Mesenchymal stem cell (in vitro differentiated cells and primary cell): ENCODE data around the gene OLFM2.

Experiments used
- DNase-seq: peaks from one replicate; pipeline ENCODE4 v3.0.0-alpha.2; 2013
- H2AFZ ChIP-seq: one replicate; pipeline ENCODE4 v1.6.1; 2013; ENCODE audit warnings: low read depth, mild to moderate bottlenecking, control low read depth, inconsistent platforms, low read length, moderate library complexity
- H2AK5ac ChIP-seq: 2 replicates; pipeline ENCODE4 v1.6.1; 2013; ENCODE audit warnings: low read length, moderate library complexity, mild to moderate bottlenecking, inconsistent platforms; ENCODE audit not compliant: severe bottlenecking
- H2BK120ac ChIP-seq: one replicate; pipeline ENCODE4 v1.6.1; 2013; ENCODE audit warnings: low read depth, mild to moderate bottlenecking, inconsistent platforms, low read length, moderate library complexity
- H2BK12ac ChIP-seq, 2 experiments: one replicate each; pipeline ENCODE4 v1.6.1; 2013; ENCODE audit warnings: inconsistent platforms in 2 of 2, low read length in 2 of 2, mild to moderate bottlenecking in 2 of 2, moderate library complexity in 2 of 2, control low read depth in 1 of 2
- H2BK15ac ChIP-seq: one replicate; pipeline ENCODE4 v1.6.1; 2013; ENCODE audit warnings: mild to moderate bottlenecking, low read depth, inconsistent platforms; ENCODE audit not compliant: poor library complexity, severe bottlenecking
- H2BK5ac ChIP-seq: 2 replicates; pipeline ENCODE4 v1.6.1; 2013; ENCODE audit warnings: low read depth, mild to moderate bottlenecking, low read length, control low read depth, inconsistent platforms; ENCODE audit not compliant: poor library complexity, severe bottlenecking
- H3K14ac ChIP-seq, 2 experiments: one replicate each; pipeline ENCODE4 v1.6.1; 2013; ENCODE audit warnings: inconsistent platforms in 2 of 2, low read length in 2 of 2, control low read depth in 1 of 2, mild to moderate bottlenecking in 1 of 2, moderate library complexity in 1 of 2
- H3K18ac ChIP-seq, 2 experiments: one replicate each; pipeline ENCODE4 v1.6.1; 2013; ENCODE audit warnings: inconsistent platforms in 2 of 2, low read length in 2 of 2, control low read depth in 1 of 2, low read depth in 1 of 2, mild to moderate bottlenecking in 1 of 2
- H3K23ac ChIP-seq, 2 experiments: one replicate each; pipeline ENCODE4 v1.6.1; 2013; ENCODE audit warnings: inconsistent platforms in 2 of 2, low read length in 2 of 2, mild to moderate bottlenecking in 2 of 2, moderate library complexity in 2 of 2, control low read depth in 1 of 2
- H3K27ac ChIP-seq: 2 replicates; pipeline ENCODE4 v1.5.1; 2013; ENCODE audit warnings: mild to moderate bottlenecking, moderate library complexity, low read length, control low read depth, inconsistent platforms; ENCODE audit not compliant: poor library complexity, severe bottlenecking
- H3K27me3 ChIP-seq, 2 experiments: 2 replicates each; pipeline versions ENCODE4 v1.6.1 to v1.7.0; 2013; ENCODE audit warnings: low read length in 2 of 2, mild to moderate bottlenecking in 2 of 2, moderate library complexity in 2 of 2, control low read depth in 1 of 2, inconsistent platforms in 1 of 2; ENCODE audit not compliant: control insufficient read depth in 1 of 2, insufficient read depth in 1 of 2
- H3K36me3 ChIP-seq, 2 experiments: 2 replicates each; pipeline versions ENCODE4 v1.6.1 to v1.7.0; 2013; ENCODE audit warnings: low read length in 2 of 2, control low read depth in 1 of 2, inconsistent platforms in 1 of 2, low read depth in 1 of 2, mild to moderate bottlenecking in 1 of 2; ENCODE audit not compliant: insufficient read depth in 2 of 2, control insufficient read depth in 1 of 2
- H3K4ac ChIP-seq, 2 experiments: one replicate each; pipeline ENCODE4 v1.6.1; 2013; ENCODE audit warnings: inconsistent platforms in 2 of 2, low read length in 2 of 2, mild to moderate bottlenecking in 2 of 2, moderate library complexity in 2 of 2, control low read depth in 1 of 2, low read depth in 1 of 2
- H3K4me1 ChIP-seq: 2 replicates; pipeline ENCODE4 v1.6.1; 2013; ENCODE audit warnings: low read depth, low read length, control low read depth; ENCODE audit not compliant: control insufficient read depth, insufficient read depth
- H3K4me2 ChIP-seq: 2 replicates; pipeline ENCODE4 v1.6.1; 2013; ENCODE audit warnings: low read length, mild to moderate bottlenecking, inconsistent platforms; ENCODE audit not compliant: poor library complexity, severe bottlenecking
- H3K4me3 ChIP-seq, 2 experiments: 2 replicates each; pipeline versions ENCODE4 v1.5.1 to v1.7.0; 2013; ENCODE audit warnings: low read length in 2 of 2, mild to moderate bottlenecking in 2 of 2, control low read depth in 1 of 2, low read depth in 1 of 2; ENCODE audit not compliant: insufficient read depth in 1 of 2
- H3K79me1 ChIP-seq: replicated peaks from 2 replicates; pipeline ENCODE4 v1.6.1; 2013; ENCODE audit warnings: mild to moderate bottlenecking, control low read depth, low read length, inconsistent platforms; ENCODE audit not compliant: poor library complexity, severe bottlenecking
- H3K9ac ChIP-seq: 2 replicates; pipeline ENCODE4 v1.7.0; 2013; ENCODE audit warnings: mild to moderate bottlenecking, low read length, moderate library complexity
- H3K9me3 ChIP-seq: 2 replicates; pipeline ENCODE4 v1.7.0; 2013; ENCODE audit warnings: mild to moderate bottlenecking, low read length; ENCODE audit not compliant: control insufficient read depth
- H4K8ac ChIP-seq: one replicate; pipeline ENCODE4 v1.6.1; 2013; ENCODE audit warnings: inconsistent platforms, mild to moderate bottlenecking, low read length, moderate library complexity
- H4K91ac ChIP-seq: one replicate; pipeline ENCODE4 v1.6.1; 2013; ENCODE audit warnings: mild to moderate bottlenecking, low read length, inconsistent platforms
- WGBS: methylation state at CpG from one replicate; pipeline ENCODE4 v1.1.7; 2013; ENCODE audit warnings: mixed read lengths; 5-methylcytosine and 5-hydroxymethylcytosine counted together

OLFM2 gene

GRCh38 chr19:9871626-9872338 is 64.5 kb downstream of the OLFM2 start:
- no peak overlapping the region for H3K4ac ChIP-seq
- H4K91ac ChIP-seq = no peak overlapping the region
- H4K8ac ChIP-seq = no peak overlapping the region
- H3K27ac ChIP-seq = no peak overlapping the region
- H2BK15ac ChIP-seq = no peak overlapping the region
- peak overlapping the region in 1 of 2 experiments; percentile 35 for H3K14ac ChIP-seq
- no peak overlapping the region for H3K4me3 ChIP-seq
- no peaks in the 10 kb centered on the region for H3K27me3 ChIP-seq
- no peaks in the 10 kb centered on the region for H3K9me3 ChIP-seq
- H3K4me2 ChIP-seq = no peak overlapping the region
- 78% methylated on average over 16 of the region's 16 CpGs for WGBS
- no peak overlapping the region for H2AFZ ChIP-seq
- H3K18ac ChIP-seq = no peak overlapping the region
- no peak for DNase-seq
- H2AK5ac ChIP-seq = no peak overlapping the region
- H2BK5ac ChIP-seq = no peak overlapping the region
- no peak overlapping the region for H2BK120ac ChIP-seq
- H3K79me1 ChIP-seq = no peaks in the 10 kb centered on the region
- H2BK12ac ChIP-seq = no peak overlapping the region
- H3K9ac ChIP-seq = no peak overlapping the region
- H3K4me1 ChIP-seq = no peaks in the 10 kb centered on the region
- H3K36me3 ChIP-seq = no peaks in the 10 kb centered on the region
- no peak overlapping the region for H3K23ac ChIP-seq

GRCh38 chr19:9868983-9869617 is 67.2 kb downstream of the OLFM2 start:
- no peak for DNase-seq
- H3K4me3 ChIP-seq = no peak overlapping the region
- 87% methylated on average over 7 of the region's 7 CpGs for WGBS
- no peak overlapping the region for H3K18ac ChIP-seq
- H2BK15ac ChIP-seq = no peak overlapping the region
- no peaks in the 10 kb centered on the region for H3K4me1 ChIP-seq
- no peak overlapping the region for H2AK5ac ChIP-seq
- H4K91ac ChIP-seq = no peak overlapping the region
- no peak overlapping the region for H4K8ac ChIP-seq
- no peak overlapping the region for H3K9ac ChIP-seq
- H3K79me1 ChIP-seq = no peaks in the 10 kb centered on the region
- H2BK120ac ChIP-seq = no peak overlapping the region
- H3K14ac ChIP-seq = no peak overlapping the region
- H3K27me3 ChIP-seq = peaks cover 0 to 7% of the 10 kb centered on the region in 2 experiments
- no peak overlapping the region for H2AFZ ChIP-seq
- no peak overlapping the region for H3K23ac ChIP-seq
- no peak overlapping the region for H3K4ac ChIP-seq
- H2BK5ac ChIP-seq = no peak overlapping the region
- H3K9me3 ChIP-seq = no peaks in the 10 kb centered on the region
- H3K27ac ChIP-seq = no peak overlapping the region
- no peak overlapping the region for H3K4me2 ChIP-seq
- H3K36me3 ChIP-seq = no peaks in the 10 kb centered on the region
- H2BK12ac ChIP-seq = no peak overlapping the region

- no peaks in the 10 kb centered on the region for H3K9me3 ChIP-seq
- no peak overlapping the region for H3K4me3 ChIP-seq
- no peak overlapping the region for H2BK5ac ChIP-seq
- no peak overlapping the region for H2AFZ ChIP-seq
- no peaks in the 10 kb centered on the region for H3K4me1 ChIP-seq
- H2AK5ac ChIP-seq = no peak overlapping the region
- H3K27ac ChIP-seq = no peak overlapping the region
- no peak overlapping the region for H2BK120ac ChIP-seq
- no peaks in the 10 kb centered on the region for H3K79me1 ChIP-seq
- H2BK12ac ChIP-seq = no peak overlapping the region
- 85% methylated on average over 15 of the region's 16 CpGs for WGBS
- no peak for DNase-seq
- H3K18ac ChIP-seq = no peak overlapping the region
- no peak overlapping the region for H3K4me2 ChIP-seq
- H3K23ac ChIP-seq = no peak overlapping the region
- no peak overlapping the region for H4K91ac ChIP-seq
- H3K36me3 ChIP-seq = no peaks in the 10 kb centered on the region
- no peak overlapping the region for H3K9ac ChIP-seq
- H3K4ac ChIP-seq = no peak overlapping the region
- H4K8ac ChIP-seq = no peak overlapping the region
- H3K14ac ChIP-seq = no peak overlapping the region
- H2BK15ac ChIP-seq = no peak overlapping the region
- H3K27me3 ChIP-seq = peaks cover 4 to 7% of the 10 kb centered on the region in 2 experiments
These were observed 70.4 kb downstream of the OLFM2 start for GRCh38 chr19:9865732-9866501.

GRCh38 chr19:9863759-9864158 is 72.6 kb downstream of the OLFM2 start:
- Histone ChIP-seq H3K14ac (no peak overlapping the region), H3K4me1 (no peaks in the 10 kb centered on the region), H4K8ac (no peak overlapping the region), H2BK12ac (no peak overlapping the region), H3K9me3 (no peaks in the 10 kb centered on the region), H3K27ac (no peak overlapping the region), H2BK5ac (no peak overlapping the region), H4K91ac (no peak overlapping the region), H3K79me1 (no peaks in the 10 kb centered on the region), H3K27me3 (peaks cover 4 to 7% of the 10 kb centered on the region in 2 experiments), H3K4me3 (no peak overlapping the region), H2BK15ac (no peak overlapping the region), H2BK120ac (no peak overlapping the region), H2AK5ac (no peak overlapping the region), H3K4ac (no peak overlapping the region), H3K36me3 (no peaks in the 10 kb centered on the region), H3K9ac (no peak overlapping the region), H3K18ac (no peak overlapping the region), H2AFZ (no peak overlapping the region), H3K23ac (no peak overlapping the region), H3K4me2 (peak overlapping the region; percentile 16)
- no peak for DNase-seq
- WGBS = 92% methylated on average over 5 of the region's 5 CpGs
